Ishikawa (cell line): Measurements from ENCODE around the gene GOLGA1.

Experiments
- CEBPB ChIP-seq: IDR thresholded peaks from 2 replicates; pipeline ENCODE4 v1.6.1; 2012
- CREB1 ChIP-seq: IDR thresholded peaks from 2 replicates; pipeline ENCODE4 v1.6.1; 2012; ENCODE audit warnings: low read depth
- EP300 ChIP-seq: IDR thresholded peaks from 2 replicates; pipeline ENCODE4 v1.6.1; 2012; ENCODE audit warnings: borderline replicate concordance
- FOXM1 ChIP-seq: IDR thresholded peaks from 2 replicates; pipeline ENCODE4 v1.6.1; 2012; ENCODE audit warnings: low read depth, borderline replicate concordance
- MAX ChIP-seq: IDR thresholded peaks from 2 replicates; pipeline ENCODE4 v1.6.1; 2012
- RAD21 ChIP-seq: IDR thresholded peaks from 2 replicates; pipeline ENCODE4 v1.6.1; 2012; ENCODE audit warnings: low read depth
- REST ChIP-seq: IDR thresholded peaks from 2 replicates; pipeline ENCODE4 v1.6.1; 2012; ENCODE audit warnings: low read depth, mild to moderate bottlenecking
- USF1 ChIP-seq: IDR thresholded peaks from 2 replicates; pipeline ENCODE4 v1.6.1; 2012
- YY1 ChIP-seq: IDR thresholded peaks from 2 replicates; pipeline ENCODE4 v1.6.1; 2012; ENCODE audit warnings: low read depth
- ZBTB7A ChIP-seq: IDR thresholded peaks from 2 replicates; pipeline ENCODE4 v1.6.1; 2012; ENCODE audit warnings: low read depth

- no peak for TF ChIP-seq YY1
- no peak for TF ChIP-seq CEBPB
- no peak for TF ChIP-seq MAX
- no peak; the same call in 1 of the 2 replicates for TF ChIP-seq ZBTB7A
- TF ChIP-seq RAD21, result no peak
- TF ChIP-seq EP300, result no peak
- no peak for TF ChIP-seq USF1
- TF ChIP-seq REST, result no peak
- TF ChIP-seq CREB1, result no peak
- TF ChIP-seq FOXM1, result no peak
These were observed 101.1 kb downstream of the GOLGA1 start for GRCh38 chr9:124839612-124840299.
